Sigmoid colon (tissue), 7 donors: Measurements from ENCODE around the gene KLF16. TPM values are rescaled to one million over a fixed set of nuclear protein-coding genes. Genes with fewer than 3 reads are reported as not detected.
A peak's percentile ranks its signal among the peaks of the same experiment; 100 is the strongest.

Experiments
- DNase-seq: peaks from one replicate; pipeline ENCODE4 v3.0.0-alpha.2; 2019
- H3K27ac ChIP-seq, 4 donors: fragments of 200-600 bp; sonication (generic); one replicate each; pipeline ENCODE4 v1.5.1; 2016 to 2019; ENCODE audit warnings: mild to moderate bottlenecking in 1 of 4
- H3K27me3 ChIP-seq, 3 donors: fragments of 200-600 bp; sonication (generic); one replicate each; pipeline ENCODE4 v1.5.1; 2019; ENCODE audit warnings: mild to moderate bottlenecking in 1 of 3
- H3K36me3 ChIP-seq, 4 donors: fragments of 200-600 bp; sonication (generic); one replicate each; pipeline ENCODE4 v1.5.1; 2016 to 2019
- H3K4me1 ChIP-seq, 4 donors: fragments of 200-600 bp; sonication (generic); one replicate each; pipeline ENCODE4 v1.5.1; 2017 to 2019
- H3K4me3 ChIP-seq, 4 donors: fragments of 200-600 bp; sonication (generic); one replicate each; pipeline ENCODE4 v1.5.1; 2017 to 2019; ENCODE audit warnings: mild to moderate bottlenecking in 2 of 4, moderate library complexity in 1 of 4
- H3K9me3 ChIP-seq, 4 donors: fragments of 200-600 bp in 3 of 4; sonication (generic) in 3 of 4; one replicate each; pipeline versions ENCODE4 v1.5.1 to v1.6.1; 2013 to 2019
- CTCF ChIP-seq, 4 experiments: fragments of 450-650 bp in 3 of 4; fragments of 200-600 bp in 1 of 4; IDR thresholded peaks; one replicate each; pipeline ENCODE4 v1.5.1; 2016 to 2019; ENCODE audit warnings: antibody characterized with exemption in 4 of 4, mild to moderate bottlenecking in 3 of 4, moderate library complexity in 2 of 4
- EP300 ChIP-seq, 4 donors: sonication (generic); formaldehyde crosslinking; IDR thresholded peaks; one replicate each; pipeline ENCODE4 v1.6.1; 2017; ENCODE audit warnings: antibody characterized with exemption in 4 of 4
- POLR2A ChIP-seq, 2 donors: fragments of 450-650 bp; IDR thresholded peaks; one replicate each; pipeline ENCODE4 v1.6.1; 2016; ENCODE audit warnings: antibody characterized with exemption in 2 of 2, mild to moderate bottlenecking in 2 of 2, moderate library complexity in 2 of 2
- POLR2AphosphoS5 ChIP-seq, 4 donors: sonication (generic); formaldehyde crosslinking; IDR thresholded peaks; one replicate each; pipeline ENCODE4 v1.6.1; 2017; ENCODE audit warnings: antibody characterized with exemption in 4 of 4
- WGBS, 2 donors: extraction: QIAGEN DNeasy Blood & Tissue Kit; methylation state at CpG; one replicate each; pipeline ENCODE4 v1.1.7; 2013; 5-methylcytosine and 5-hydroxymethylcytosine counted together
- intact Hi-C: fragments of 100-400 bp; cut with DNase I; formaldehyde crosslinking; loops from one replicate; pipeline ENCODE4 v1.15.1; 2023
- polyA plus RNA-seq, 3 donors: library from polyadenylated mRNA; stranded (reverse); fragments of 200-250 nt; gene quantifications; one replicate each; pipeline ENCODE4 v1.2.3, GENCODE V29; 2013
- total RNA-seq, 4 donors: library from RNA; depleted of rRNA; stranded (reverse); fragments of >200 nt; gene quantifications; one replicate each; pipeline ENCODE4 v1.1.0, GENCODE V29; 2016
- donor health status: healthy with polysubstance abuse.
- donor health status: Bipolar disorder and iron deficiency.
- donor health status: healthy.

KLF16 gene
- total and polyA plus RNA-seq, 7 donors: 2.1 to 20.5 (median 8.4) TPM

DNA sequence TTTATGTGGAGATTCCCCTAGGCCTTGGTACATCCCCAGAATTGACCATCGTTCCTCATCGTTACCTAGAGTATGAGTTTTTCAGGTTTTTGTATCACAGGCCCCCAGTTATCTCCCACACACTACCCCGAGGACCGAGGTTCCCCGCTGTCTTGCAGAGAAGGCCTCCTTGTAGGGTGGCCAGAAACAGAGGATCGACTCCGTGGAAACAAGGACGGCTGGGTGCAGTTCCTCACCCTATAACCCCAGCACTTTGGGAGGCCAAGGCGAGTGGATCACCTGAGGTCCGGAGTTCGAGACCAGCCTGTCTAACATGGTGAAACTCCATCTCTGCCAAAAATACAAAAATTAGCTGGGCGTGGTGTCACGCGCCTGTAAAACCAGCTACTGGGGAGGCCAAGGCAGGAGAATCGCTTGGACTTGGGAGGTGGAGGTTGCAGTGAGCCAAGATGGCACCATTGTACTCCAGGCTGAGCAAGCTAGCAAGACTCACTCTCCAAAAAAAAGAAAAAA lies 42.5 kb upstream of the KLF16 start:
- TF ChIP-seq POLR2A (IDR thresholded peaks at IDR 0.05) (no peak), EP300 (IDR thresholded peaks at IDR 0.05) (no peak), POLR2AphosphoS5 (IDR thresholded peaks at IDR 0.05) (no peak), CTCF (IDR thresholded peaks at IDR 0.05) (no peak)
- Histone ChIP-seq H3K36me3 (no peaks in the 10 kb centered on the region), H3K4me1 (peaks cover 0 to 31% (median 23%) of the 10 kb centered on the region in 4 donors), H3K27me3 (no peaks in the 10 kb centered on the region), H3K9me3 (no peaks in the 10 kb centered on the region), H3K4me3 (peak overlapping the region; percentile 59 to 76 (median 72)), H3K27ac (peak overlapping the region; percentile 84 to 89 (median 86))
- no peak for DNase-seq
- intact Hi-C loops: no loop called here
- 68 to 76% methylated on average over 15 of the region's 15 CpGs for WGBS, 2 donors

DNA sequence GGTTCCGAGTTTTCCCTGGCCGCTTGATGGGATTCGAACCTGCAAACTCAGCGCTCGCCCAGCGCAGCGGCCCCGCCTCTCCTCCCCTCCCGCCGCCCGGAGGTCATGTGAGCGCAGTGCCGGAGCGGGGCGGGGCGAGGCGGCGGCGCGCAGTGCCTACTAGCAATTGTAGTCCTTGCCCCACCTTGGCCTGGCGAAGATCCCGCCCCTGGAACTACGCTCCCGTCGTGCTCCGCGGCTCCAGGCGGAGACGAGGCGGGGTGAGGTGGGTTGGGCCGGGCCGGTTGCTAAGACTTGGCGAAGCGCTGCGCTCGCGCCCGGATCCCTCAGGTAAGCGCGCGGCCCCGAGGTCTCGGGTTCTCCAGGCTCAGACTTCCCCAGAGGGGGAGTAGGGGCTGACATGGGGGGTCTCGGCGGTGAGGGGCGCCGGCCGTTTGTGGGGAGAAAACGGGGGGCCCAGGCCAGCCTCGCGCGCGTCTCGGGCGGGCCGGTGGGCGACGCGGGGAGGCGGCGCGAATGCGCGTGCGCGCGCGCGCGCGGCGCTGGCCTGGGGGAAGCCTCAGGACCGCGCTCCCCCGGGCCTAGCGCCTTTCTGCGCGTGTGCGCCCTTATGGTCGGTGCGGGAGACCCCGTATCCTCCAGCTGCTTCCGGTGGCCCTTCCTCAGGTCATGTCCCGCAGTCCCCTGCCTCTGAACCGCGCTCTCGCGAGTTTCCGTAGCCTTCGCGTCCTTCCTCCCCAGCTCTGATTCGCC lies 41.9 kb upstream of the KLF16 start, which contains the start of the genes ADAT3 and SCAMP4:
Gene ADAT3 (plus strand): TSS at position 290 of the 753 bp plus-strand sequence. CDS start 6,649 bp downstream, outside the sequence.
Gene SCAMP4 (plus strand): TSS at position 290 of the 753 bp plus-strand sequence. CDS start 9,621 bp downstream, outside the sequence.
- no peaks in the 10 kb centered on the region for H3K36me3 ChIP-seq
- WGBS, 2 donors: 0 to 1% methylated on average over 92 of the region's 92 CpGs
- H3K9me3 ChIP-seq: no peaks in the 10 kb centered on the region
- TF ChIP-seq POLR2AphosphoS5 (IDR thresholded peaks at IDR 0.05) (peak; percentile 76 to 89 (median 82)), POLR2A (IDR thresholded peaks at IDR 0.05) (peak; percentile 40 to 74), CTCF (IDR thresholded peaks at IDR 0.05) (no peak), EP300 (IDR thresholded peaks at IDR 0.05) (peak in 1 of 4 donors; percentile 26)
- no peaks in the 10 kb centered on the region for H3K27me3 ChIP-seq
- H3K4me3 ChIP-seq: peak within 1 kb of the TSS; percentile 59 to 76 (median 72)
- peak within 1 kb of the TSS; percentile 84 to 89 (median 86) for H3K27ac ChIP-seq
- intact Hi-C loops: no loop called here
- peaks cover 0 to 31% (median 23%) of the 10 kb centered on the region in 4 donors for H3K4me1 ChIP-seq
- peak; percentile 100 for DNase-seq

DNA sequence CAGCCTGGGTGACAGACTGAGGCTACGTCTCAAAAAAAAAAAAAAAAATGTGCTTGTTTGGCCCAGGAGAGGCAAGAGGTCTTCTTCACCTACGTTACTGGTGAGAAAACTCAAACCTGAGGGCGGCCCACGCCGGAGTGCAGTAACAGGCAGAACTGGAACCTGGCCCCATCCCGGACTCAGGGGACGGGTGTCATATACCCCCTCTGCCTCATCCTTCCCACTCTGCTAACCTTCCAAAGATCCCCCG lies 41.4 kb upstream of the KLF16 start:
- H3K36me3 ChIP-seq: no peaks in the 10 kb centered on the region
- H3K27ac ChIP-seq: peak overlapping the region; percentile 67 to 89 (median 86)
- H3K27me3 ChIP-seq: no peaks in the 10 kb centered on the region
- H3K9me3 ChIP-seq: no peaks in the 10 kb centered on the region
- WGBS, 2 donors: 38 to 41% methylated on average over 8 of the region's 8 CpGs
- TF ChIP-seq POLR2AphosphoS5 (IDR thresholded peaks at IDR 0.05) (no peak), EP300 (IDR thresholded peaks at IDR 0.05) (no peak), CTCF (IDR thresholded peaks at IDR 0.05) (no peak), POLR2A (IDR thresholded peaks at IDR 0.05) (no peak)
- intact Hi-C loops: no loop called here
- DNase-seq: no peak
- peak overlapping the region in 3 of 4 donors; percentile 59 to 76 (median 70) for H3K4me3 ChIP-seq
- peaks cover 0 to 31% (median 21%) of the 10 kb centered on the region in 4 donors for H3K4me1 ChIP-seq

DNA sequence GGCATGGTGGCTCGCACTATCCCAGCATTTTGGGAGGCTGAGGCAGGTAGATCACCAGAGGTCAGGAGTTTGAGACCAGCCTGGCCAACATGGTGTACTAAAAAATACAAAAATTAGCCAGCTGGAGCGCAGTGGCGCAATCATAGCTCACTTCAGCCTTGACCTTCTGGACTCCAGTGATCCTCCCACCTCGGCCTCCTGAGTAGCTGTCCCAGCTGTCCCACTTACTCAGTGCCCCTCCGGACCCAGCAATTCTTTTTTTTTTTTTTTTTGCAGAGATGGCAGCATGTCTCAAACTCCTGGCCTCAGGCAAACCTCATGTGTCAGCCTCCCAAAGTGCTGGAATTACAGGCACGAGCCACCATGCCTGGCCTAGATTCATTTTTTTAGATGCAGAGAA lies 39.5 kb upstream of the KLF16 start:
- 70 to 85% methylated on average over 6 of the region's 6 CpGs for WGBS, 2 donors
- TF ChIP-seq POLR2AphosphoS5 (IDR thresholded peaks at IDR 0.05) (no peak), EP300 (IDR thresholded peaks at IDR 0.05) (no peak), POLR2A (IDR thresholded peaks at IDR 0.05) (no peak), CTCF (IDR thresholded peaks at IDR 0.05) (no peak)
- H3K27ac ChIP-seq: peak overlapping the region in 2 of 4 donors; percentile 14 to 30
- no peak for DNase-seq
- no peaks in the 10 kb centered on the region for H3K27me3 ChIP-seq
- intact Hi-C loops: no loop called here
- no peak overlapping the region for H3K4me3 ChIP-seq
- no peaks in the 10 kb centered on the region for H3K36me3 ChIP-seq
- peaks cover 0 to 26% (median 13%) of the 10 kb centered on the region in 4 donors for H3K4me1 ChIP-seq
- no peaks in the 10 kb centered on the region for H3K9me3 ChIP-seq
